Mesenchymal stem cell (in vitro differentiated cells and primary cell): ENCODE measurements around the gene REEP1.

ENCODE experiments used
- DNase-seq: peaks from one replicate; pipeline ENCODE4 v3.0.0-alpha.2; 2013
- H2AFZ ChIP-seq: one replicate; pipeline ENCODE4 v1.6.1; 2013; ENCODE audit warnings: low read depth, mild to moderate bottlenecking, control low read depth, inconsistent platforms, low read length, moderate library complexity
- H2AK5ac ChIP-seq: 2 replicates; pipeline ENCODE4 v1.6.1; 2013; ENCODE audit warnings: low read length, moderate library complexity, mild to moderate bottlenecking, inconsistent platforms; ENCODE audit not compliant: severe bottlenecking
- H2BK120ac ChIP-seq: one replicate; pipeline ENCODE4 v1.6.1; 2013; ENCODE audit warnings: low read depth, mild to moderate bottlenecking, inconsistent platforms, low read length, moderate library complexity
- H2BK12ac ChIP-seq, 2 experiments: one replicate each; pipeline ENCODE4 v1.6.1; 2013; ENCODE audit warnings: inconsistent platforms in 2 of 2, low read length in 2 of 2, mild to moderate bottlenecking in 2 of 2, moderate library complexity in 2 of 2, control low read depth in 1 of 2
- H2BK15ac ChIP-seq: one replicate; pipeline ENCODE4 v1.6.1; 2013; ENCODE audit warnings: mild to moderate bottlenecking, low read depth, inconsistent platforms; ENCODE audit not compliant: poor library complexity, severe bottlenecking
- H2BK5ac ChIP-seq: 2 replicates; pipeline ENCODE4 v1.6.1; 2013; ENCODE audit warnings: low read depth, mild to moderate bottlenecking, low read length, control low read depth, inconsistent platforms; ENCODE audit not compliant: poor library complexity, severe bottlenecking
- H3K14ac ChIP-seq, 2 experiments: one replicate each; pipeline ENCODE4 v1.6.1; 2013; ENCODE audit warnings: inconsistent platforms in 2 of 2, low read length in 2 of 2, control low read depth in 1 of 2, mild to moderate bottlenecking in 1 of 2, moderate library complexity in 1 of 2
- H3K18ac ChIP-seq, 2 experiments: one replicate each; pipeline ENCODE4 v1.6.1; 2013; ENCODE audit warnings: inconsistent platforms in 2 of 2, low read length in 2 of 2, control low read depth in 1 of 2, low read depth in 1 of 2, mild to moderate bottlenecking in 1 of 2
- H3K23ac ChIP-seq, 2 experiments: one replicate each; pipeline ENCODE4 v1.6.1; 2013; ENCODE audit warnings: inconsistent platforms in 2 of 2, low read length in 2 of 2, mild to moderate bottlenecking in 2 of 2, moderate library complexity in 2 of 2, control low read depth in 1 of 2
- H3K27ac ChIP-seq: 2 replicates; pipeline ENCODE4 v1.5.1; 2013; ENCODE audit warnings: mild to moderate bottlenecking, moderate library complexity, low read length, control low read depth, inconsistent platforms; ENCODE audit not compliant: poor library complexity, severe bottlenecking
- H3K27me3 ChIP-seq, 2 experiments: 2 replicates each; pipeline versions ENCODE4 v1.6.1 to v1.7.0; 2013; ENCODE audit warnings: low read length in 2 of 2, mild to moderate bottlenecking in 2 of 2, moderate library complexity in 2 of 2, control low read depth in 1 of 2, inconsistent platforms in 1 of 2; ENCODE audit not compliant: control insufficient read depth in 1 of 2, insufficient read depth in 1 of 2
- H3K36me3 ChIP-seq, 2 experiments: 2 replicates each; pipeline versions ENCODE4 v1.6.1 to v1.7.0; 2013; ENCODE audit warnings: low read length in 2 of 2, control low read depth in 1 of 2, inconsistent platforms in 1 of 2, low read depth in 1 of 2, mild to moderate bottlenecking in 1 of 2; ENCODE audit not compliant: insufficient read depth in 2 of 2, control insufficient read depth in 1 of 2
- H3K4ac ChIP-seq, 2 experiments: one replicate each; pipeline ENCODE4 v1.6.1; 2013; ENCODE audit warnings: inconsistent platforms in 2 of 2, low read length in 2 of 2, mild to moderate bottlenecking in 2 of 2, moderate library complexity in 2 of 2, control low read depth in 1 of 2, low read depth in 1 of 2
- H3K4me1 ChIP-seq: 2 replicates; pipeline ENCODE4 v1.6.1; 2013; ENCODE audit warnings: low read depth, low read length, control low read depth; ENCODE audit not compliant: control insufficient read depth, insufficient read depth
- H3K4me2 ChIP-seq: 2 replicates; pipeline ENCODE4 v1.6.1; 2013; ENCODE audit warnings: low read length, mild to moderate bottlenecking, inconsistent platforms; ENCODE audit not compliant: poor library complexity, severe bottlenecking
- H3K4me3 ChIP-seq, 2 experiments: 2 replicates each; pipeline versions ENCODE4 v1.5.1 to v1.7.0; 2013; ENCODE audit warnings: low read length in 2 of 2, mild to moderate bottlenecking in 2 of 2, control low read depth in 1 of 2, low read depth in 1 of 2; ENCODE audit not compliant: insufficient read depth in 1 of 2
- H3K79me1 ChIP-seq: replicated peaks from 2 replicates; pipeline ENCODE4 v1.6.1; 2013; ENCODE audit warnings: mild to moderate bottlenecking, control low read depth, low read length, inconsistent platforms; ENCODE audit not compliant: poor library complexity, severe bottlenecking
- H3K9ac ChIP-seq: 2 replicates; pipeline ENCODE4 v1.7.0; 2013; ENCODE audit warnings: mild to moderate bottlenecking, low read length, moderate library complexity
- H3K9me3 ChIP-seq: 2 replicates; pipeline ENCODE4 v1.7.0; 2013; ENCODE audit warnings: mild to moderate bottlenecking, low read length; ENCODE audit not compliant: control insufficient read depth
- H4K8ac ChIP-seq: one replicate; pipeline ENCODE4 v1.6.1; 2013; ENCODE audit warnings: inconsistent platforms, mild to moderate bottlenecking, low read length, moderate library complexity
- H4K91ac ChIP-seq: one replicate; pipeline ENCODE4 v1.6.1; 2013; ENCODE audit warnings: mild to moderate bottlenecking, low read length, inconsistent platforms
- WGBS: methylation state at CpG from one replicate; pipeline ENCODE4 v1.1.7; 2013; ENCODE audit warnings: mixed read lengths; 5-methylcytosine and 5-hydroxymethylcytosine counted together

Gene REEP1

GRCh38 chr2:86224645-86225355, 112.6 kb downstream of the REEP1 start:
- Histone ChIP-seq H4K8ac (no peak overlapping the region), H3K9me3 (no peaks in the 10 kb centered on the region), H3K4me3 (peak overlapping the region in 1 of 2 experiments; percentile 1), H3K79me1 (no peaks in the 10 kb centered on the region), H2AFZ (no peak overlapping the region), H2BK15ac (no peak overlapping the region), H3K4ac (no peak overlapping the region), H3K14ac (peak overlapping the region in 1 of 2 experiments; percentile 66), H3K4me2 (no peak overlapping the region), H3K4me1 (peaks cover 6% of the 10 kb centered on the region), H2BK12ac (no peak overlapping the region), H2AK5ac (no peak overlapping the region), H3K27ac (no peak overlapping the region), H3K27me3 (no peaks in the 10 kb centered on the region), H2BK5ac (no peak overlapping the region), H3K18ac (no peak overlapping the region), H3K23ac (no peak overlapping the region), H3K36me3 (no peaks in the 10 kb centered on the region), H3K9ac (peak overlapping the region; percentile 42), H2BK120ac (no peak overlapping the region), H4K91ac (no peak overlapping the region)
- DNase-seq: no peak
- 84% methylated on average over 9 of the region's 9 CpGs for WGBS

GRCh38 chr2:86223927-86224560, 113.4 kb downstream of the REEP1 start:
- no peaks in the 10 kb centered on the region for H3K27me3 ChIP-seq
- H4K91ac ChIP-seq: no peak overlapping the region
- no peaks in the 10 kb centered on the region for H3K36me3 ChIP-seq
- H3K18ac ChIP-seq: no peak overlapping the region
- no peak overlapping the region for H3K23ac ChIP-seq
- H2AFZ ChIP-seq: no peak overlapping the region
- H2AK5ac ChIP-seq: no peak overlapping the region
- H2BK120ac ChIP-seq: no peak overlapping the region
- 55% methylated on average over 1 of the region's 2 CpGs for WGBS
- H3K79me1 ChIP-seq: no peaks in the 10 kb centered on the region
- peaks cover 6% of the 10 kb centered on the region for H3K4me1 ChIP-seq
- H2BK15ac ChIP-seq: no peak overlapping the region
- H2BK12ac ChIP-seq: no peak overlapping the region
- H3K4ac ChIP-seq: no peak overlapping the region
- H3K4me2 ChIP-seq: no peak overlapping the region
- peak overlapping the region; percentile 21 for H3K9ac ChIP-seq
- DNase-seq: no peak
- no peak overlapping the region for H3K14ac ChIP-seq
- no peak overlapping the region for H3K27ac ChIP-seq
- H2BK5ac ChIP-seq: no peak overlapping the region
- H4K8ac ChIP-seq: no peak overlapping the region
- H3K4me3 ChIP-seq: no peak overlapping the region
- H3K9me3 ChIP-seq: no peaks in the 10 kb centered on the region

DNA sequence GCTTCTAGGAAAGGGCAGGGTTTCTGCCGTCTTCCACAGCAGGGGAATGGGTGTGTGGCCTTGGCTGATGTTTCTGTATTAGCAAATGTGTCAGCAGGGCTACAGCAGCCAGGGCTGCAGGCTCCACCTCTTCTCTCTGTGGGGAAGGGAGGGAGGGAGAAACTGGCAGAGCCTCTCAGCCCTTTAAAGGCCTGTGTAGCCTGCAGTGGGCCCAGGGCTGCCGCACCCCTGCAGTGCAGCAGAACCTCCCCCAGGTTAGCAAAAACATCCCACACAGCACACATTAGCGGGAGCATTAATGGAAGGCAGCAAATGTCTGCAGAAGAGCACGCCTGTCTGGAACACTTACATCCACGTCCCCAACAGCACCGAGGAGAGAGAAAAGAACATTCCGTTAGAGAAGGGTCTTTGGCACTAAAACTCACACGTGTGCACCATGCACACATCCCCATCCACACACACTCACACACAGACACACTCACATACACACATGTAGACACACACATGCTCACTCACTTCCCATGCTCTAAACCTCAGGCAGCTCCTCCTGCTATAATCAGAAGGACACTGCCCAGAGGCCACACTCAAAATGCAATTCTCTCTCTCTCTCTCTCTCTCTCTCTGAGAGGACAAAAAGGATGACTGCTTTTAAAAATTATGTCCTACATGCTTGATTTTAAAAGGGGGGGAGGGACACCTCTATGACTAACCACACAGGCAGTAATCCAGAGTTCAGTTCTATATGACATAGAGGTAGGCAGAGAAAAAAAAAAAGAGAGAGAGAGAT, 114.1 kb downstream of the REEP1 start:
- Histone ChIP-seq H3K4ac (no peak overlapping the region), H3K14ac (peak overlapping the region in 1 of 2 experiments; percentile 11), H3K27me3 (no peaks in the 10 kb centered on the region), H2AK5ac (no peak overlapping the region), H2AFZ (no peak overlapping the region), H3K27ac (no peak overlapping the region), H3K4me2 (no peak overlapping the region), H2BK12ac (no peak overlapping the region), H3K4me3 (peak overlapping the region in 1 of 2 experiments; percentile 37), H4K91ac (no peak overlapping the region), H2BK120ac (no peak overlapping the region), H4K8ac (no peak overlapping the region), H2BK15ac (no peak overlapping the region), H3K9me3 (no peaks in the 10 kb centered on the region), H3K23ac (no peak overlapping the region), H3K4me1 (peaks cover 6% of the 10 kb centered on the region), H3K79me1 (no peaks in the 10 kb centered on the region), H3K18ac (peak overlapping the region in 1 of 2 experiments; percentile 13), H2BK5ac (no peak overlapping the region), H3K9ac (peak overlapping the region; percentile 21), H3K36me3 (no peaks in the 10 kb centered on the region)
- 53% methylated on average over 8 of the region's 8 CpGs for WGBS
- DNase-seq: peak; percentile 16
